ENCODE results near the gene GLMN. TPM values are rescaled to one million over a fixed set of nuclear protein-coding genes. Genes with fewer than 3 reads are reported as not detected.

The GLMN gene
- total and polyA plus RNA-seq, 2 of the 13 experiments (the other 11 are each of a cell fraction or from before 2014, with no cell fraction given), result 5.9 to 18.4 TPM

DNA sequence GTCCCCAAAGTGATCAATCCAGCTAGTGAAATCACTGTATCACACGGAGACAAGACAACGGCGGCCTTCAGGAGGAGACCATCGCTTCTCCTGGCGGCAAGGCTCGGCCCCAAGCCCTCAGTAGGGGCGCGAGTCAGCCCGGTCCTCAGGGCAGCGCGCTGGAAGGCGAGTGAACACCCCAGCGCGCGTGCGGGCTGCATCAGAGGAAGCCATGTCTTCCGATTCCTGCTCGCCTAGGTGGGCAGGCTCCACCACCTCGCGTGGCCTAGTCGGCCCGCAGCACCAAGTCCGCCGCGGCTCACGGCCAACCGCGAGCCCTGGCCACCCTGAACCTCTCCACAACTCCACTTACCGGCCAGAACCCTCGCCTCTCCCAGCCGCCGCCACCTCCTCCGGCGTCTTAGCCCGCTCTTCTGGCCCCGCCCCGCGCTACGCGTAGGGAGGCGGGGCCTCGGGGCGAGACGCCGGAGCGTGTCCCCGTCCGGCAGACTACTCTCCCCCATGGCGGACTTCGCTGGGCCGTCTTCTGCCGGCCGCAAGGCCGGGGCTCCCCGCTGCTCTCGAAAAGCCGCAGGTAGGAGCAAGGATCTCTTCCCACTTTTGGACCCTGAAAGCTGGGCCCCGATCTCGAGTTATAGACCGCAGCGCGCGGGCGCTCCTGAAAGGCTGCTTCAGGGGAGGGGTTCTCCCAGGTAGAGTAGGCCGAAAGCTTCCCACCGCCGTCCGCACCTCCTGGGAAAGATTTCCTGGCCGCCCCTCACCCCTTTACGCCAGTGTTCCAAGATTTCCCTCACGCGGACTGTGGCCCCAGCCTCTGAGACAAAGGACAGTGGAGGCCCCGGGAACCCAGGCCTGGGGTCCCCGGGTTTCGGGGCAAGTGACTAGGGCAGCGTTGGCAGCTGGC lies at the start of gene GLMN, which contains the start of gene RPAP2 (continued):
- TF ChIP-seq ZNF333 (CRISPR knock-in tag; IDR thresholded peaks at IDR 0.05; ENCODE audit: borderline replicate concordance) (no peak), EED (CRISPR knock-in tag; IDR thresholded peaks at IDR 0.05) (peak; percentile 11; the same call in 1 of the 2 replicates), ZNF180 (CRISPR knock-in tag; IDR thresholded peaks at IDR 0.05; ENCODE audit: borderline replicate concordance, low read depth) (no peak), NAIF1 (CRISPR knock-in tag; IDR thresholded peaks at IDR 0.05; ENCODE audit: borderline replicate concordance) (0 out of 2 replicates have a peak, but pooled peaks have one; percentile 2), SMAD3 (CRISPR knock-in tag; IDR thresholded peaks at IDR 0.05) (no peak), SMYD3 (CRISPR knock-in tag; IDR thresholded peaks at IDR 0.05) (peak; percentile 13; the same call in 1 of the 2 replicates), NONO (IDR thresholded peaks at IDR 0.05) (no peak), NONO (CRISPR knock-in tag; conservative IDR thresholded peaks at IDR 0.05) (peak; percentile 62; the same call in 1 of the 2 replicates), ZNF678 (CRISPR knock-in tag; IDR thresholded peaks at IDR 0.05) (peak; percentile 82; the same call in 1 of the 2 replicates), CBX2 (IDR thresholded peaks at IDR 0.05; ENCODE audit: low read depth, low read length) (no peak), CBX2 (CRISPR knock-in tag; IDR thresholded peaks at IDR 0.05; ENCODE audit: low read depth) (no peak), HOXD1 (CRISPR knock-in tag; IDR thresholded peaks at IDR 0.05) (no peak; the same call in 1 of the 2 replicates), ZNF121 (CRISPR knock-in tag; IDR thresholded peaks at IDR 0.05) (no peak; the same call in 1 of the 2 replicates), ZEB1 (IDR thresholded peaks at IDR 0.05; ENCODE audit: insufficient replicate concordance, low read depth) (no peak), RBM22 (optimal IDR thresholded peaks at IDR 0.05; ENCODE audit: low read length) (no peak), ZSCAN9 (CRISPR knock-in tag; IDR thresholded peaks at IDR 0.05; ENCODE audit: borderline replicate concordance) (no peak), KAT8 (CRISPR knock-in tag; IDR thresholded peaks at IDR 0.05) (peak; percentile 61; the same call in 1 of the 2 replicates)
- TF ChIP-seq, protein P1, sequence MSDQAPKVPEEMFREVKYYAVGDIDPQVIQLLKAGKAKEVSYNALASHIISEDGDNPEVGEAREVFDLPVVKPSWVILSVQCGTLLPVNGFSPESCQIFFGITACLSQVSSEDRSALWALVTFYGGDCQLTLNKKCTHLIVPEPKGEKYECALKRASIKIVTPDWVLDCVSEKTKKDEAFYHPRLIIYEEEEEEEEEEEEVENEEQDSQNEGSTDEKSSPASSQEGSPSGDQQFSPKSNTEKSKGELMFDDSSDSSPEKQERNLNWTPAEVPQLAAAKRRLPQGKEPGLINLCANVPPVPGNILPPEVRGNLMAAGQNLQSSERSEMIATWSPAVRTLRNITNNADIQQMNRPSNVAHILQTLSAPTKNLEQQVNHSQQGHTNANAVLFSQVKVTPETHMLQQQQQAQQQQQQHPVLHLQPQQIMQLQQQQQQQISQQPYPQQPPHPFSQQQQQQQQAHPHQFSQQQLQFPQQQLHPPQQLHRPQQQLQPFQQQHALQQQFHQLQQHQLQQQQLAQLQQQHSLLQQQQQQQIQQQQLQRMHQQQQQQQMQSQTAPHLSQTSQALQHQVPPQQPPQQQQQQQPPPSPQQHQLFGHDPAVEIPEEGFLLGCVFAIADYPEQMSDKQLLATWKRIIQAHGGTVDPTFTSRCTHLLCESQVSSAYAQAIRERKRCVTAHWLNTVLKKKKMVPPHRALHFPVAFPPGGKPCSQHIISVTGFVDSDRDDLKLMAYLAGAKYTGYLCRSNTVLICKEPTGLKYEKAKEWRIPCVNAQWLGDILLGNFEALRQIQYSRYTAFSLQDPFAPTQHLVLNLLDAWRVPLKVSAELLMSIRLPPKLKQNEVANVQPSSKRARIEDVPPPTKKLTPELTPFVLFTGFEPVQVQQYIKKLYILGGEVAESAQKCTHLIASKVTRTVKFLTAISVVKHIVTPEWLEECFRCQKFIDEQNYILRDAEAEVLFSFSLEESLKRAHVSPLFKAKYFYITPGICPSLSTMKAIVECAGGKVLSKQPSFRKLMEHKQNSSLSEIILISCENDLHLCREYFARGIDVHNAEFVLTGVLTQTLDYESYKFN (CRISPR knock-in tag; conservative IDR thresholded peaks at IDR 0.05), result peak; percentile 23
- TF ChIP-seq, protein P2, sequence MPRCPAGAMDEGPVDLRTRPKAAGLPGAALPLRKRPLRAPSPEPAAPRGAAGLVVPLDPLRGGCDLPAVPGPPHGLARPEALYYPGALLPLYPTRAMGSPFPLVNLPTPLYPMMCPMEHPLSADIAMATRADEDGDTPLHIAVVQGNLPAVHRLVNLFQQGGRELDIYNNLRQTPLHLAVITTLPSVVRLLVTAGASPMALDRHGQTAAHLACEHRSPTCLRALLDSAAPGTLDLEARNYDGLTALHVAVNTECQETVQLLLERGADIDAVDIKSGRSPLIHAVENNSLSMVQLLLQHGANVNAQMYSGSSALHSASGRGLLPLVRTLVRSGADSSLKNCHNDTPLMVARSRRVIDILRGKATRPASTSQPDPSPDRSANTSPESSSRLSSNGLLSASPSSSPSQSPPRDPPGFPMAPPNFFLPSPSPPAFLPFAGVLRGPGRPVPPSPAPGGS (CRISPR knock-in tag; IDR thresholded peaks at IDR 0.05), result peak; percentile 27; the same call in 1 of the 2 replicates
- TF ChIP-seq, protein P3, sequence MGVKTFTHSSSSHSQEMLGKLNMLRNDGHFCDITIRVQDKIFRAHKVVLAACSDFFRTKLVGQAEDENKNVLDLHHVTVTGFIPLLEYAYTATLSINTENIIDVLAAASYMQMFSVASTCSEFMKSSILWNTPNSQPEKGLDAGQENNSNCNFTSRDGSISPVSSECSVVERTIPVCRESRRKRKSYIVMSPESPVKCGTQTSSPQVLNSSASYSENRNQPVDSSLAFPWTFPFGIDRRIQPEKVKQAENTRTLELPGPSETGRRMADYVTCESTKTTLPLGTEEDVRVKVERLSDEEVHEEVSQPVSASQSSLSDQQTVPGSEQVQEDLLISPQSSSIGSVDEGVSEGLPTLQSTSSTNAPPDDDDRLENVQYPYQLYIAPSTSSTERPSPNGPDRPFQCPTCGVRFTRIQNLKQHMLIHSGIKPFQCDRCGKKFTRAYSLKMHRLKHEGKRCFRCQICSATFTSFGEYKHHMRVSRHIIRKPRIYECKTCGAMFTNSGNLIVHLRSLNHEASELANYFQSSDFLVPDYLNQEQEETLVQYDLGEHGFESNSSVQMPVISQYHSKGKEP (CRISPR knock-in tag; IDR thresholded peaks at IDR 0.05), result 0 out of 2 replicates have a peak, but pooled peaks have one; percentile 44
